T-cell (primary cell): Measurements from ENCODE around the gene GNPTG. TPM values are rescaled to one million over a fixed set of nuclear protein-coding genes. Genes with fewer than 3 reads are reported as not detected.
A peak's percentile ranks its signal among the peaks of the same experiment; 100 is the strongest.

Experiments used
- ATAC-seq, 4 experiments: fragments of 200-7000 bp in 3 of 4; fragments of 150-1000 bp in 1 of 4; cut with Tn5 transposase; replicated peaks in 1 of 4; 1 replicate in 3 of 4; 2 replicates in 1 of 4; pipeline ENCODE4 v1.10.0; 2021; ENCODE audit warnings: moderate library complexity in 3 of 4, mild to moderate bottlenecking in 2 of 4, moderate number of reproducible peaks in 1 of 4
- CTCF ChIA-PET, 2 donors: fragments of 300-600 bp; sonication (Branson Sonifier 250); formaldehyde crosslinking; loops; one replicate each; lab custom pipeline; 2022; ENCODE audit warnings: antibody characterized with exemption in 2 of 2; lab: Charles Lee
- POLR2A ChIA-PET, 2 donors: fragments of 300-600 bp; sonication (Branson Sonifier 250); formaldehyde crosslinking; loops; one replicate each; lab custom pipeline; 2022; ENCODE audit warnings: antibody characterized with exemption in 2 of 2; lab: Charles Lee
- DNase-seq, 35 experiments: peaks; one replicate each; pipeline versions ENCODE4 v3.0.0 to v3.0.0-alpha.2; 2013 to 2023
- H3K27ac ChIP-seq: one replicate; pipeline ENCODE4 v1.5.1; 2013; ENCODE audit warnings: low read length
- H3K27me3 ChIP-seq, 2 experiments: replicated peaks in 1 of 2; 1 replicate in 1 of 2; 2 replicates in 1 of 2; pipeline versions ENCODE4 v1.6.1 to v1.7.0; 2013; ENCODE audit warnings: low read length in 1 of 2, mixed read lengths in 1 of 2; ENCODE audit not compliant: control insufficient read depth in 2 of 2, insufficient read depth in 2 of 2; ENCODE audit errors: extremely low read depth in 1 of 2
- H3K36me3 ChIP-seq, 2 donors: 1 replicate in 1 of 2; 2 replicates in 1 of 2; pipeline versions ENCODE4 v1.6.1 to v1.7.0; 2013; ENCODE audit warnings: low read length in 1 of 2; ENCODE audit not compliant: control insufficient read depth in 2 of 2, insufficient read depth in 1 of 2; ENCODE audit errors: extremely low read depth in 1 of 2
- H3K4me1 ChIP-seq, 2 experiments: 1 replicate in 1 of 2; 2 replicates in 1 of 2; pipeline versions ENCODE4 v1.6.1 to v1.7.0; 2013; ENCODE audit warnings: low read length in 2 of 2, mixed read lengths in 1 of 2; ENCODE audit not compliant: insufficient read depth in 2 of 2, control insufficient read depth in 1 of 2; ENCODE audit errors: extremely low read depth in 1 of 2
- H3K4me3 ChIP-seq, 2 donors: 1 replicate in 1 of 2; 2 replicates in 1 of 2; pipeline versions ENCODE4 v1.5.1 to v1.7.0; 2013; ENCODE audit warnings: mild to moderate bottlenecking in 2 of 2, low read length in 1 of 2, moderate library complexity in 1 of 2; ENCODE audit not compliant: control insufficient read depth in 1 of 2; ENCODE audit errors: extremely low read depth in 1 of 2
- H3K9me3 ChIP-seq: 2 replicates; pipeline ENCODE4 v1.7.0; 2013
- H3K27ac Mint-ChIP-seq, 2 donors: one replicate each; pipeline ENCODE4 v1.8.0; 2020 to 2021; ENCODE audit warnings: mild to moderate bottlenecking in 2 of 2, mixed read lengths in 2 of 2
- H3K27me3 Mint-ChIP-seq, 2 donors: one replicate each; pipeline ENCODE4 v1.8.0; 2021 to 2022; ENCODE audit warnings: mixed read lengths in 2 of 2
- H3K36me3 Mint-ChIP-seq: one replicate; pipeline ENCODE4 v1.8.0; 2021; ENCODE audit warnings: mixed read lengths
- H3K4me1 Mint-ChIP-seq, 3 donors: one replicate each; pipeline ENCODE4 v1.8.0; 2020 to 2022; ENCODE audit warnings: mixed read lengths in 3 of 3, mild to moderate bottlenecking in 1 of 3
- H3K4me3 Mint-ChIP-seq, 3 donors: one replicate each; pipeline ENCODE4 v1.8.0; 2020 to 2022; ENCODE audit warnings: mild to moderate bottlenecking in 3 of 3, mixed read lengths in 3 of 3, moderate library complexity in 3 of 3
- H3K9me3 Mint-ChIP-seq, 3 donors: one replicate each; pipeline ENCODE4 v1.8.0; 2020 to 2022; ENCODE audit warnings: mixed read lengths in 3 of 3
- WGBS: methylation state at CpG from one replicate; pipeline ENCODE4 v1.1.5; 2013; ENCODE audit warnings: missing lambda C conversion rate; ENCODE audit not compliant: insufficient coverage; 5-methylcytosine and 5-hydroxymethylcytosine counted together
- total RNA-seq, 35 experiments: library from RNA in 6 of 35; stranded (reverse) in 6 of 35; fragments of 120-200 nt in 1 of 35; gene quantifications; one replicate each; pipeline versions ENCODE4 v1.2.1 to v1.2.4 and lab custom pipeline; 2013 to 2026

Gene GNPTG
- total RNA-seq, 5 donors from 2014 or later (not counting 1 experiment from before 2014, with no cell fraction given): 42.6 to 66.5 (median 63.1) TPM

DNA sequence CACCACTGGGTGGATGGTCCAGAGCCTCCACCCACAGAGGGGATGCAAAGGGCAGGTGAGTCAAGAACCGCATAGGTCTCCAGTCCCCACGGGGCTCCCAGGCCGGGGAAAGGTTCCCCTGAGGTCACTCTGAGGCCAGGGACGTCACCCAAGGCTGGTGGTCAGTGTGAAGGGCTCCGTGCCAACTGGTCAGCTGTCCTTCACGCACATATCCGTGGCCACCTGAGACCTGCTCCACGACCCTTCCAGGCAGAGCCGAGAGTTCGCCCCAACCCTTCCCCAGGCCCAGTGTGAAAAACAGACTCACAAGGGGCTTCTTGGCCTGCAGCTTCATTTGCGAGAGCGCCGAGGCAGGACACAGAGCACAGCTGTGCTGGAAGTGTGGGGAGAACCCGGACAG is 2.8 kb upstream of the GNPTG start:
- H3K4me1 Mint-ChIP-seq: peaks cover 18 to 31% (median 26%) of the 10 kb centered on the region in 3 donors
- H3K9me3 Mint-ChIP-seq: no peaks in the 10 kb centered on the region
- whole genome bisulfite sequencing: 94% methylated on average over 10 of the region's 14 CpGs
- no peaks in the 10 kb centered on the region for H3K36me3 Mint-ChIP-seq
- H3K27ac Mint-ChIP-seq: no peak overlapping the region
- Histone ChIP-seq H3K36me3 (peaks cover 0 to 26% of the 10 kb centered on the region in 2 donors), H3K4me3 (no peak overlapping the region), H3K27me3 (no peaks in the 10 kb centered on the region), H3K4me1 (peaks cover 11 to 35% of the 10 kb centered on the region in 2 experiments), H3K27ac (no peak overlapping the region), H3K9me3 (no peaks in the 10 kb centered on the region)
- H3K27me3 Mint-ChIP-seq: peaks cover 0 to 1% of the 10 kb centered on the region in 2 donors
- ATAC-seq (no peak), DNase-seq (no peak)
- POLR2A ChIA-PET: no interaction called here
- peak overlapping the region in 2 of 3 donors; percentile 13 to 24 for H3K4me3 Mint-ChIP-seq
- CTCF ChIA-PET: no interaction called here

DNA sequence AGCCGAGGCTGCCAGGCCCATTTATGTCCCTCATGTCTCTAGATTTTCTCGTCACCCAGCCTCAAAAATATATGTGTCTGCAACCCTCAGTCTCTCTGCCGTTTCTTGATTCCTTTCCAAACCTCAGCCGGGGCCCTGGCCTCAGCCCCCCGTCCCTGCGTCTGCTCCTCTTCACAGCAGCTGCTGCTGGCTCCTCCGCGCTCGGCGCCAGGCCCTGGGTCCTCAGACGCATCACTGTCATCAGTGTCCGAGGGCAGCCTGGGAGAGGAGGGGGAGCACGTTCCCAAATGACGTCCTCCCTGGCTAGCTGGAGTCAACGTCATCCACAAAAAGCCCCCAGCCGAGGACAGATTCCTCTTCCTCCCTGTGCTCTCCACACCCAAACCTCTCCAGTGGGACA is 2.4 kb upstream of the GNPTG start:
- Histone ChIP-seq H3K27ac (no peak overlapping the region), H3K4me3 (no peak overlapping the region), H3K4me1 (peaks cover 11 to 38% of the 10 kb centered on the region in 2 experiments), H3K27me3 (no peaks in the 10 kb centered on the region), H3K9me3 (no peaks in the 10 kb centered on the region), H3K36me3 (peaks cover 0 to 26% of the 10 kb centered on the region in 2 donors)
- H3K4me1 Mint-ChIP-seq: peaks cover 19 to 34% (median 28%) of the 10 kb centered on the region in 3 donors
- H3K9me3 Mint-ChIP-seq: no peaks in the 10 kb centered on the region
- no peak for DNase-seq
- H3K4me3 Mint-ChIP-seq: peak overlapping the region; percentile 13 to 80 (median 17)
- no peaks in the 10 kb centered on the region for H3K36me3 Mint-ChIP-seq
- ChIA-PET CTCF (no interaction called here), POLR2A (no interaction called here)
- ATAC-seq: no peak
- H3K27ac Mint-ChIP-seq: no peak overlapping the region
- 73% methylated on average over 3 of the region's 16 CpGs for WGBS
- H3K27me3 Mint-ChIP-seq: peaks cover 0 to 1% of the 10 kb centered on the region in 2 donors

DNA sequence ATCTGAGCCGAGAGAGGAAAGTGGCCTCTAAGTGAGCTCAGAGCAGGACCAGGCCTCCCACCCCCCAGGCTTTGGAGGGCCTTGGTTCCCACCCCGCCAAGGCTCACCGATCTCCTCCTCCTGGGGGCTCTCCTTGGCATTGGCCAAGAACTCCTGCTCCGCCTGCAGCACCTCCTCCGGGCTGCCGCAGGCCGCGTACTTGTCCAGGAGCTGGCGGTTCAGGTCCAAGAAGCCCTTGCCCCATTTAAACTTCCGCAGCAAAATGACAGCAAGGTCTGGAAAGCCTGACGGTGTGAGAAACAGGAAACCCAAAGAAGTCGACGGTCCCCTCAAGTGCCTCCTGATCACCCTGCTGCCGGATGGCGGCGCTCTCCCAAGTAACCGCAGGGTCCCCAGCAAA is 1.8 kb upstream of the GNPTG start:
- H3K27me3 Mint-ChIP-seq: peaks cover 0 to 1% of the 10 kb centered on the region in 2 donors
- ChIA-PET POLR2A (no interaction called here), CTCF (no interaction called here)
- H3K4me1 ChIP-seq: peaks cover 11 to 42% of the 10 kb centered on the region in 2 experiments
- no peaks in the 10 kb centered on the region for H3K9me3 ChIP-seq
- no peaks in the 10 kb centered on the region for H3K27me3 ChIP-seq
- DNase-seq: no peak
- H3K27ac Mint-ChIP-seq: peak overlapping the region in 1 of 2 donors; percentile 15
- WGBS: 95% methylated on average over 15 of the region's 17 CpGs
- H3K4me3 Mint-ChIP-seq: peak overlapping the region; percentile 75 to 80 (median 79)
- peaks cover 21 to 36% (median 30%) of the 10 kb centered on the region in 3 donors for H3K4me1 Mint-ChIP-seq
- H3K27ac ChIP-seq: no peak overlapping the region
- no peak for ATAC-seq
- H3K9me3 Mint-ChIP-seq: no peaks in the 10 kb centered on the region
- H3K4me3 ChIP-seq: no peak overlapping the region
- peaks cover 0 to 26% of the 10 kb centered on the region in 2 donors for H3K36me3 ChIP-seq
- no peaks in the 10 kb centered on the region for H3K36me3 Mint-ChIP-seq

DNA sequence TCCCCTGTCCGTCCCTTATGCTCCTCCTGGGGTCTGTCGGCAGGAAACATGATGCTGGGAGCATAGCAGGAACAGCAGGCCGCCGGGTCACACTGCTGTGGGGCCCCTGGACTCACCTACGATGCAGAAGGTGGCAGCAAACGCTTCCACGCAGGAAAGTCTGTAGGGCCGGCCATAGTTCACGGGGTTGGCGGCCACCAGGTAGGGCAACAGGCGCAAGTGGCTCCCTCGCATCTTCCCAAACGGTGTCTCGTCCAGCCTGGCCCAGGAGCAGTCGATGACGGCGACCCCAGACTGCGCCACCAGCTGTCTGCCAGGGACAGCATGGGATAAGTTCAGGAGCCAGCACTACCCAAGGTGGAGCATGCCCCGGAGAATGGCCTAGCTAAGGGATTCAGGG is 1.0 kb upstream of the GNPTG start:
- Histone ChIP-seq H3K27ac (no peak overlapping the region), H3K27me3 (no peaks in the 10 kb centered on the region), H3K36me3 (peaks cover 0 to 26% of the 10 kb centered on the region in 2 donors), H3K4me3 (peak overlapping the region; percentile 67 to 94), H3K9me3 (no peaks in the 10 kb centered on the region), H3K4me1 (peaks cover 11 to 42% of the 10 kb centered on the region in 2 experiments)
- Mint-ChIP-seq H3K4me1 (peaks cover 28 to 43% (median 34%) of the 10 kb centered on the region in 3 donors), H3K27ac (peak overlapping the region in 1 of 2 donors; percentile 68), H3K36me3 (no peaks in the 10 kb centered on the region), H3K27me3 (peaks cover 0 to 1% of the 10 kb centered on the region in 2 donors), H3K9me3 (no peaks in the 10 kb centered on the region), H3K4me3 (peak overlapping the region; percentile 75 to 80 (median 79))
- 92% methylated on average over 19 of the region's 19 CpGs for WGBS
- DNase-seq: no peak
- ChIA-PET CTCF (no interaction called here), POLR2A (no interaction called here)
- ATAC-seq: no peak

DNA sequence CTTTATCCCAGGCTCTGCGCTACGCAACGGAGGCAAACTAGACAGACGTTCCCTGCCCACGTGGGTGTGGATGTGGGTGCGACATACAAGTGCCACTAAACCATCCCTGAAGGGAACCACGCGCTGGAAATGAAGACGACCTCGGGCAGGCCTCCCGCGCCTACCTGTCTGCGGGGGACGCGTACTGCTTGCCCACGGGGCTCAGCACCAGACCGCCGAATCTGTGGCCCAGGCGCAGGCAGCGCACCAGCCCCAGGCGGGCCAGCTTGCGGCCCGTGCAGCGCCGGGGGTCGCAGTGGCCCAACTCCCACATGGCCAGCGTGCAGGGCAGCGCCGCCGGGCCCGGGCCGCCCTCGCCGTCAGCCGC is 533 bp upstream of the GNPTG start:
- no peaks in the 10 kb centered on the region for H3K9me3 Mint-ChIP-seq
- Histone ChIP-seq H3K27ac (no peak overlapping the region), H3K36me3 (peaks cover 0 to 26% of the 10 kb centered on the region in 2 donors), H3K4me1 (peaks cover 11 to 45% of the 10 kb centered on the region in 2 experiments), H3K9me3 (no peaks in the 10 kb centered on the region), H3K4me3 (peak overlapping the region; percentile 67 to 94), H3K27me3 (no peaks in the 10 kb centered on the region)
- ATAC-seq (peak; percentile 7 to 15 (median 12)), DNase-seq (no peak)
- H3K27me3 Mint-ChIP-seq: peaks cover 0 to 1% of the 10 kb centered on the region in 2 donors
- ChIA-PET POLR2A (no interaction called here), CTCF (no interaction called here)
- no peaks in the 10 kb centered on the region for H3K36me3 Mint-ChIP-seq
- H3K4me1 Mint-ChIP-seq: peaks cover 28 to 44% (median 34%) of the 10 kb centered on the region in 3 donors
- 1% methylated on average over 33 of the region's 35 CpGs for WGBS
- peak overlapping the region; percentile 75 to 80 (median 79) for H3K4me3 Mint-ChIP-seq
- H3K27ac Mint-ChIP-seq: peak overlapping the region; percentile 52 to 68

DNA sequence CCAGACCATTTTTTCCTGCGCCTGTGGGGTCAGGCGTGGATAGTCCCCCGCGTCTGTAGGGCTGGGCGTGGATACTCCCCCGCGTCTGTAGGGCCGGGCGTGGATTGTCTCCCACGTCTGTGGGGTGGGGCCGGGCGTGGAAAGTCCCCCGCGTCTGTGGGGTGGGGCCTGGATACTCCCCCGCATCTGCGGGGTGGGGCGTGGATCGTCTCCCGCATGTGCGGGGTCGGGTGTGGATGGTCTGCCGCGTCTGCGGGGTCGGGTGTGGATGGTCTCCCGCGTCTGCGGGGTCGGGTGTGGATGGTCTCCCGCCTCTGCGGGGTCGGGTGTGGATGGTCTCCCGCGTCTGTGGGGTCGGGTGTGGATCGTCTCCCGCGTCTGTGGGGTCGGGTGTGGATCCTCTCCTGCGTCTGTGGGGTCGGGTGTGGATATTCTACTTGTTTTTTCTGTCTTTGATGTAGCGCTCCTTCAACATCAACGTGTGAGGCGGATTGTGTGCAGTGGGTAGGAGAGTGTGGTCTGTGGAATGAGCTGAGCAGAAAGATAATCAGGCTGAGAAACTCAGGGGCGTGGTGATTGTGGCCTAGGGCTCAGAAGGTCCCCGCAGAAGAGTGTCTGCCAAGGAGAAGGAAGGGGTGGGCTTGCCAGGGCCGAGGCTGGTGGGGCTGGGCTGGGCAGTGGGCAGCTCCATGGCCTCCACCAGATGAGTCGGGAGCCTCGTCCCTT is 3.2 kb downstream of the GNPTG start:
- ChIA-PET CTCF (no interaction called here), POLR2A (no interaction called here)
- Mint-ChIP-seq H3K36me3 (no peaks in the 10 kb centered on the region), H3K27ac (no peak overlapping the region), H3K9me3 (no peaks in the 10 kb centered on the region), H3K4me1 (peaks cover 28 to 45% (median 37%) of the 10 kb centered on the region in 3 donors), H3K27me3 (peaks cover 0 to 1% of the 10 kb centered on the region in 2 donors), H3K4me3 (peak overlapping the region in 2 of 3 donors; percentile 28 to 40)
- Histone ChIP-seq H3K4me1 (peaks cover 11 to 40% of the 10 kb centered on the region in 2 experiments), H3K27me3 (no peaks in the 10 kb centered on the region), H3K27ac (no peak overlapping the region), H3K9me3 (no peaks in the 10 kb centered on the region), H3K4me3 (no peak overlapping the region), H3K36me3 (peaks cover 0 to 5% of the 10 kb centered on the region in 2 donors)
- 90% methylated on average over 48 of the region's 49 CpGs for WGBS
- DNase-seq (no peak), ATAC-seq (no peak)
